Measurements from ENCODE around the gene EMCN.

EMCN gene

GRCh38 chr4:100461807-100462605, 55.8 kb downstream of the EMCN start:
- TF ChIP-seq FOXK2 (IDR thresholded peaks at IDR 0.05) (no peak), PKNOX1 (IDR thresholded peaks at IDR 0.05) (no peak), FOXM1 (IDR thresholded peaks at IDR 0.05; ENCODE audit: borderline replicate concordance) (no peak), ELF4 (IDR thresholded peaks at IDR 0.05) (no peak), TARDBP (IDR thresholded peaks at IDR 0.05) (no peak), LEF1 (IDR thresholded peaks at IDR 0.05; ENCODE audit: borderline replicate concordance) (no peak), SP1 (IDR thresholded peaks at IDR 0.05) (no peak), ZNF384 (IDR thresholded peaks at IDR 0.05) (no peak), L3MBTL2 (conservative IDR thresholded peaks at IDR 0.05) (no peak), FOXA1 (IDR thresholded peaks at IDR 0.05) (no peak)

GRCh38 chr4:100450449-100450848, 67.4 kb downstream of the EMCN start:
- DNase-seq (ENCODE audit: extremely low spot score), result no peak
- TF ChIP-seq PKNOX1 (IDR thresholded peaks at IDR 0.05), result no peak
- TF ChIP-seq SP1 (IDR thresholded peaks at IDR 0.05), result no peak
- TF ChIP-seq FOXK2 (IDR thresholded peaks at IDR 0.05), result no peak
- no peak for TF ChIP-seq ARNT (IDR thresholded peaks at IDR 0.05)
- CTCF ChIA-PET, result no interaction called here
- POLR2A ChIA-PET, result no interaction called here

More at GRCh38 chr4:100461807-100462605, 55.8 kb downstream of the EMCN start:
- CTCF ChIA-PET, result no interaction called here
- DNase-seq (ENCODE audit: extremely low spot score), result no peak
- POLR2A ChIA-PET, result no interaction called here

GRCh38 chr4:100431416-100431815, 86.4 kb downstream of the EMCN start:
- POLR2A ChIA-PET, result no interaction called here
- CTCF ChIA-PET, result no interaction called here
- no peak for TF ChIP-seq SUZ12 (IDR thresholded peaks at IDR 0.05)
- DNase-seq (ENCODE audit: extremely low spot score), result no peak

- no peak for DNase-seq (ENCODE audit: extremely low spot score)
- no peak for TF ChIP-seq FOXM1 (IDR thresholded peaks at IDR 0.05; ENCODE audit: borderline replicate concordance)
- TF ChIP-seq ZNF384 (IDR thresholded peaks at IDR 0.05), result no peak
- TF ChIP-seq FOXK2 (IDR thresholded peaks at IDR 0.05), result no peak
- TF ChIP-seq ELF4 (IDR thresholded peaks at IDR 0.05), result no peak
- no peak for TF ChIP-seq SP1 (IDR thresholded peaks at IDR 0.05)
- TF ChIP-seq LEF1 (IDR thresholded peaks at IDR 0.05; ENCODE audit: borderline replicate concordance), result no peak
- TF ChIP-seq ARNT (IDR thresholded peaks at IDR 0.05), result no peak
- no peak for TF ChIP-seq NFRKB (IDR thresholded peaks at IDR 0.05)
- no peak for TF ChIP-seq L3MBTL2 (conservative IDR thresholded peaks at IDR 0.05)
- no peak for TF ChIP-seq SUZ12 (IDR thresholded peaks at IDR 0.05)
- TF ChIP-seq FOXA1 (IDR thresholded peaks at IDR 0.05), result no peak
- TF ChIP-seq HDGF (IDR thresholded peaks at IDR 0.05; ENCODE audit: borderline replicate concordance), result no peak
- no peak for TF ChIP-seq CTBP1 (IDR thresholded peaks at IDR 0.05; ENCODE audit: borderline replicate concordance)
- no peak for TF ChIP-seq TARDBP (IDR thresholded peaks at IDR 0.05)
- no peak for TF ChIP-seq PKNOX1 (IDR thresholded peaks at IDR 0.05)
- ChIA-PET CTCF (no interaction called here), POLR2A (no interaction called here)
Observed at GRCh38 chr4:100430451-100430850, 87.4 kb downstream of the EMCN start.

GRCh38 chr4:100429616-100430015, 88.2 kb downstream of the EMCN start:
- DNase-seq (ENCODE audit: extremely low spot score), result no peak
- ChIA-PET POLR2A (no interaction called here), CTCF (no interaction called here)
- TF ChIP-seq CTBP1 (IDR thresholded peaks at IDR 0.05; ENCODE audit: borderline replicate concordance), result no peak
- no peak for TF ChIP-seq ELF4 (IDR thresholded peaks at IDR 0.05)
- TF ChIP-seq NFRKB (IDR thresholded peaks at IDR 0.05), result no peak
- no peak for TF ChIP-seq L3MBTL2 (conservative IDR thresholded peaks at IDR 0.05)
- no peak for TF ChIP-seq TARDBP (IDR thresholded peaks at IDR 0.05)
- TF ChIP-seq FOXK2 (IDR thresholded peaks at IDR 0.05), result no peak
- no peak for TF ChIP-seq BHLHE40 (IDR thresholded peaks at IDR 0.05; ENCODE audit: borderline replicate concordance)
- TF ChIP-seq HDGF (IDR thresholded peaks at IDR 0.05; ENCODE audit: borderline replicate concordance), result no peak
- TF ChIP-seq ZNF384 (IDR thresholded peaks at IDR 0.05), result no peak
- no peak for TF ChIP-seq SUZ12 (IDR thresholded peaks at IDR 0.05)
- TF ChIP-seq FOXM1 (IDR thresholded peaks at IDR 0.05; ENCODE audit: borderline replicate concordance), result no peak
- TF ChIP-seq LEF1 (IDR thresholded peaks at IDR 0.05; ENCODE audit: borderline replicate concordance), result no peak
- TF ChIP-seq FOXA1 (IDR thresholded peaks at IDR 0.05), result no peak

GRCh38 chr4:100428051-100428450, 89.8 kb downstream of the EMCN start:
- ChIA-PET POLR2A (no interaction called here), CTCF (no interaction called here)
- DNase-seq (ENCODE audit: extremely low spot score), result no peak
- no peak for TF ChIP-seq TARDBP (IDR thresholded peaks at IDR 0.05)
- no peak for TF ChIP-seq ZNF384 (IDR thresholded peaks at IDR 0.05)
- TF ChIP-seq BHLHE40 (IDR thresholded peaks at IDR 0.05; ENCODE audit: borderline replicate concordance), result no peak
- no peak for TF ChIP-seq ARNT (IDR thresholded peaks at IDR 0.05)
- TF ChIP-seq FOXA1 (IDR thresholded peaks at IDR 0.05), result no peak
- no peak for TF ChIP-seq FOXK2 (IDR thresholded peaks at IDR 0.05)
- TF ChIP-seq CTBP1 (IDR thresholded peaks at IDR 0.05; ENCODE audit: borderline replicate concordance), result no peak
- no peak for TF ChIP-seq FOXM1 (IDR thresholded peaks at IDR 0.05; ENCODE audit: borderline replicate concordance)
- no peak for TF ChIP-seq ELF4 (IDR thresholded peaks at IDR 0.05)
- TF ChIP-seq L3MBTL2 (conservative IDR thresholded peaks at IDR 0.05), result no peak
- TF ChIP-seq LEF1 (IDR thresholded peaks at IDR 0.05; ENCODE audit: borderline replicate concordance), result no peak
- TF ChIP-seq PKNOX1 (IDR thresholded peaks at IDR 0.05), result no peak
- no peak for TF ChIP-seq NFRKB (IDR thresholded peaks at IDR 0.05)
- TF ChIP-seq HDGF (IDR thresholded peaks at IDR 0.05; ENCODE audit: borderline replicate concordance), result no peak
- TF ChIP-seq SP1 (IDR thresholded peaks at IDR 0.05), result no peak

All from HEK293T (cell line).